IPS-15b (cell line): ENCODE data around the gene DPP9.

ENCODE experiments used
- H3K27me3 ChIP-seq: one replicate; pipeline ENCODE4 v1.6.1; 2013; ENCODE audit warnings: low read length; ENCODE audit not compliant: control insufficient read depth, insufficient read depth
- H3K36me3 ChIP-seq: one replicate; pipeline ENCODE4 v1.6.1; 2013; ENCODE audit warnings: low read length; ENCODE audit not compliant: control insufficient read depth, insufficient read depth
- H3K4me1 ChIP-seq: one replicate; pipeline ENCODE4 v1.6.1; 2013; ENCODE audit warnings: mild to moderate bottlenecking, low read length; ENCODE audit not compliant: control insufficient read depth, insufficient read depth
- H3K4me3 ChIP-seq: one replicate; pipeline ENCODE4 v1.5.1; 2013; ENCODE audit warnings: low read depth, low read length
- H3K9ac ChIP-seq: one replicate; pipeline ENCODE4 v1.6.1; 2013; ENCODE audit warnings: low read depth, mild to moderate bottlenecking, low read length
- H3K9me3 ChIP-seq: one replicate; pipeline ENCODE4 v1.6.1; 2013; ENCODE audit warnings: mild to moderate bottlenecking, low read length; ENCODE audit not compliant: control insufficient read depth, insufficient read depth

Gene DPP9

DNA sequence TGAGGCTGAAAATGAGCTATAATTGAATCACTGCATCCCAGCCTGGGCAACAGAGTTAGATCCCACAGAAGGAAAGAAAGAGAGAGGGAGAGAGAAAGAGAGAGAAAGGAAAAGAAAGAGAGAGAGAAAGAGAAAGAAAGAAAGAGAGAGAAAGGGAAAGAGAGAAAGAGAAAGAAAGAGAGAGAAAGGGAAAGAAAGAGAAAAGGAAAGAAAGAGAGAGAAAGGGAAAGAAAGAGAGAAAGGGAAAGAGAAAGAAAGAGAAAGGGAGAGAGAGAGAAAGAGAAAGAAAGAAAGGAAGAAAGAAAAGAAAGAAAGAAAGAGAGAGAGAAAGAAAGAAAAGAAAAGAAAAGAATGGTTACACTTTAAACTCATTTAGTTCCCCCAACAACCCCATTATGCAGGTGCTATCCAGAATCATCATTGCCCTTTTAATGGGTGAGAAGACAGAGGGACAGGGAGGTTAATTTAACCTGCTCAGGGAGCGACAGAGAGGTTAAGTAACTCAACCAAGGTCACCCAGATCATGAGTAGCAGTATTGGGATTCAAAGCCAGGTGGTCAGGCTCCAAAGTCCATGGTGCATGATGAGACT, 10.2 kb upstream of the DPP9 start:
- no peaks in the 10 kb centered on the region for H3K36me3 ChIP-seq
- no peaks in the 10 kb centered on the region for H3K27me3 ChIP-seq
- no peaks in the 10 kb centered on the region for H3K9me3 ChIP-seq
- no peak overlapping the region for H3K9ac ChIP-seq
- H3K4me3 ChIP-seq = no peak overlapping the region
- H3K4me1 ChIP-seq = no peaks in the 10 kb centered on the region

- no peaks in the 10 kb centered on the region for H3K9me3 ChIP-seq
- H3K36me3 ChIP-seq = no peaks in the 10 kb centered on the region
- H3K27me3 ChIP-seq = no peaks in the 10 kb centered on the region
- H3K9ac ChIP-seq = no peak overlapping the region
- peak overlapping the region; percentile 11 for H3K4me3 ChIP-seq
- no peaks in the 10 kb centered on the region for H3K4me1 ChIP-seq
Observed at GRCh38 chr19:4732680-4733114, 9.1 kb upstream of the DPP9 start.

DNA sequence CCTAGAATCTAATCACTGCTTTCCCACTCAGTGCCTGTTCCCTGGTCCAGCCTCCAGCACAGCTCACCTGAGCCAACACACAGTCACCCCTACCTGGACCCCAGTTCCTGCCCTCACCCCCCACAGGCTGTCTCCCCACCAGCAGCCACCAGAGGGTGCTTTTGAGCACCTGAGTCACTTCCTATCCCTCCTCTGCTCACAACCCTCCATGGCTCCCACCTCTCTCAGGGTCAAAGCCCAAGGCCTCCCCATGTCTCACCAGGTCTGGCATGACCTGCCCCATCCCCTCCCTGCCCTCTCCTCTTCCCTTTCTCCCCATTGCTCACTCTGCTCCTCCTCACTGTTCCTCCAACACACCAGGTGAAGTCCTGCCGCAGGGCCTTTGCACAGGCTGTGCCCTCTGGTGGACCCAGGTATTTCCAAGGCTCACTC, 7.1 kb upstream of the DPP9 start:
- H3K4me1 ChIP-seq = no peaks in the 10 kb centered on the region
- H3K4me3 ChIP-seq = no peak overlapping the region
- H3K9ac ChIP-seq = no peak overlapping the region
- no peaks in the 10 kb centered on the region for H3K9me3 ChIP-seq
- no peaks in the 10 kb centered on the region for H3K36me3 ChIP-seq
- H3K27me3 ChIP-seq = no peaks in the 10 kb centered on the region

GRCh38 chr19:4728871-4729270, 5.2 kb upstream of the DPP9 start:
- Histone ChIP-seq H3K36me3 (no peaks in the 10 kb centered on the region), H3K4me1 (no peaks in the 10 kb centered on the region), H3K9ac (no peak overlapping the region), H3K4me3 (no peak overlapping the region), H3K9me3 (no peaks in the 10 kb centered on the region), H3K27me3 (no peaks in the 10 kb centered on the region)

DNA sequence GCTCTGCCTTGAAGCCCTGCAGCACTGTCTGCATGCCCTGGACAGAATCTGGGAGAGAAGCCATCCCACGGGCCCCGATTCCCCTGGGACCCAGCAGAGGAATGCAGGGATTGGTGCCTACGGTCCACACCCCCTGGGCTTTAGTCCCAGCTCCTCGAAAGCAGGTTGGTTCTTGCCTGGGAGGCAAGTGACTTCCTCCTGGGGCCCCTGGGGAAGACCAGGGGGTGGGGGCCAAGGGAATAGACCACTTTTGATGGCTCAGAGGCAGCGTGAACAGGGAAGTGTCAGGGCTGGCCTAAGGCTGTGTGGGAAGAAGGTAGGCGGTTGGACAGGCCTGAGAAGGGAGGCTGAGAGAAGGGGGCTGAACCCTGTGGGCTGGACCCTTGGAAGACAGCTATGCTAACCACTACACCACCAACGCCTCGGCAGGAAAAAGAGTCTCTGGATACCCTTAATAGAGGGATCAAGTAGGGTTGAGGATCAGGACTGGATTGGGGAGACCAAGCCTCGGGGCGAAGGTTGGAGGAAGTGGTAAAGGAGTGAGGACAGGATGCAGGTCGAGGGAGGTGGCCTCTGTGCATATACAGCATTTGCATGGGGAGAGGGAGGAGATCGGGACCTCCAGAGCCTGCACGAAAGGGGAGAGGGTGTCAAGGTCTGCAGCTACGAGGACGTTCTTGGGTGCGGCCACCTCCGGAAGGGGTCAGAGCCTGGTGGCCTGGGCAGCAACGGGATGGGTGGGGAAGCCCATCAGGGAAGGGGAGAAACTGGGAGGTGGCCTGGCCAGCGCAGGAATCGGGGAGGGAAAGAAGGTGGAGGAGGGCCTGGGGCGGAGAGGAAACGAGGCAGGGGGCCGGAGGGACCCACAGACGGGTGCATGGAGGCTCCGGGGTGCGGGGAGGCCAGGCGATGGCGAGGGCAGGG, 709 bp downstream of the DPP9 start:
- Histone ChIP-seq H3K36me3 (peaks cover 22% of the 10 kb centered on the region), H3K9me3 (no peaks in the 10 kb centered on the region), H3K27me3 (no peaks in the 10 kb centered on the region), H3K9ac (peak overlapping the region; percentile 91), H3K4me1 (no peaks in the 10 kb centered on the region), H3K4me3 (peak overlapping the region; percentile 99)

- Histone ChIP-seq H3K4me3 (no peak overlapping the region), H3K9me3 (no peaks in the 10 kb centered on the region), H3K4me1 (no peaks in the 10 kb centered on the region), H3K36me3 (peaks cover 32% of the 10 kb centered on the region), H3K9ac (no peak overlapping the region), H3K27me3 (no peaks in the 10 kb centered on the region)
Observed at GRCh38 chr19:4721196-4721595, 2.4 kb downstream of the DPP9 start.

DNA sequence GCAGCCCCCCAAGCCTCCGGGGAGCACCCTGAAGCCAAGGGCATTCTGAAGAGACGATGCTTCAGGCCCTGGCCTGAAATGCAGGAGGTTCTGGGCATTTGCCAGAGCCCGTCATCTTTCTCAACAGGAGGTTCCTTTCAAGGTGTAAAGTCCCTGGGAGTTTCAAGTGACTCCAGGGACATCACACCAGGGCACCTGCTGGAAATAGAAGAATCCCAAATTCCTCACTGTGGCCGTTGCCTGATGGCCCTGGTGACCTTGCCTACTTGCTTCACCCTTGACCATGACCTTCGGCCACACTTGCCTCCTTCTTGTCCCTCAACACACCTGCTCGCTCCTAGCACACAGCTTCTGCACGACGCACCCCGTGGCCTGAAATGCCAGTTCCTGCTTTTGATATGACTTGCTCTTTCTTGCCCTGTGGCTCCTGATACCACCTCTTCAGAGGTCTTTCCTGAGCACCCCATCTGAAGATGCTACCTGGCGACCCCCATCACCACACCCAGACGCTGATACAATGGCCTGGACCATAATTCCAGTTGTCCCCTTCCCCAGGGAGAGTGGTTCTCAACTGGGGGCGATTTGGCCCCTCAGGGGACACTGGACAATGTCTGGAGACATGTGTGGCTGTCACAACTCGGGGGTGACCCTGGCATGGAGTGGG, 3.5 kb downstream of the DPP9 start:
- H3K36me3 ChIP-seq = peaks cover 39% of the 10 kb centered on the region
- no peak overlapping the region for H3K9ac ChIP-seq
- no peak overlapping the region for H3K4me3 ChIP-seq

GRCh38 chr19:4719499-4719866, 4.2 kb downstream of the DPP9 start:
- Histone ChIP-seq H3K36me3 (peaks cover 41% of the 10 kb centered on the region), H3K9me3 (no peaks in the 10 kb centered on the region), H3K9ac (no peak overlapping the region), H3K4me3 (no peak overlapping the region), H3K27me3 (no peaks in the 10 kb centered on the region), H3K4me1 (no peaks in the 10 kb centered on the region)

More for the DNA sequence above, 3.5 kb downstream of the DPP9 start:
- Histone ChIP-seq H3K4me1 (no peaks in the 10 kb centered on the region), H3K27me3 (no peaks in the 10 kb centered on the region), H3K9me3 (no peaks in the 10 kb centered on the region)

- Histone ChIP-seq H3K9ac (no peak overlapping the region), H3K9me3 (no peaks in the 10 kb centered on the region), H3K4me1 (no peaks in the 10 kb centered on the region), H3K27me3 (no peaks in the 10 kb centered on the region), H3K36me3 (peaks cover 53% of the 10 kb centered on the region), H3K4me3 (no peak overlapping the region)
Observed at GRCh38 chr19:4717966-4718701, 5.5 kb downstream of the DPP9 start.

- Histone ChIP-seq H3K9me3 (no peaks in the 10 kb centered on the region), H3K36me3 (peaks cover 61% of the 10 kb centered on the region), H3K4me3 (no peak overlapping the region), H3K27me3 (no peaks in the 10 kb centered on the region), H3K4me1 (no peaks in the 10 kb centered on the region), H3K9ac (no peak overlapping the region)
Observed at GRCh38 chr19:4717191-4717965, 6.3 kb downstream of the DPP9 start.
